ENCODE data around the gene SURF6.
"Not testable (repeated sequence)": the region's sequence is repeated elsewhere in the genome, so short reads cannot be mapped to it uniquely, and the experiment has no call there.

The SURF6 gene

DNA sequence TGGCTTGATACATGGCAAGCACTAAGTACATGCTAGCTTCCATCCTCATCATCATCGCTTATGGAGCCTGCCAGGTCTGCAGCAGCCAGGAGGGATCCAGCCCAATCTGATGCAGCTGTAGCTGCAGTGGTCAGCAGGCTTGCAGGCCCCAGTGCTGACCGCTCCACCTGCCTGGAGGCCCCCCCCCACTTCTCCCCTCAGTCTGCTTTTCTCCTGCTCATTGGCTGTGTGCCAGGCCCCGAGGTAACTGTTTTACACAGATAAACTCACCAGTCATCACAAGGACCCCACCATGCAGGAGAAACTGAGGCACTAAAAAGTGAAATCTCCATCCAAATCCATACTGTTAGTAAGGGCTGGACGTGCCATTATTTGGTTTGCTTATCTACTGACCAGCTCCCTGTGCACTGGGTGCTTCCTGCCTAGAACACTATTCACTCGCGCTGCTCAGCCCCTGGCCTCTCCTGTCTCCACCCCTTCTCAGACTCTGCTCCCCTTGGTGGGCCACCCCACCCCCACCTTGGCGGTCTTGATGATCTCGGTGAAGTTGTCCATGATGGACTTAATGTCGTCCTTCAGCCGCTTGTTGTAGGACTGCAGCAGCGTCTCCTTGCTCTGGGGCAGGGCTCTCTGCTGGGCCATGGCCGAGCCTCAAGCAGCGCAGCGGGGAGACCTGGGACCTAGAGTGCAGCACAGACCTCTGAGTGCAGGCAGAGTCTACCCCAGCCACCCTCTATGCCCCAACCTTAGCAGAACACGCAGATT, 10.2 kb upstream of the SURF6 start:
- H3K36me3 ChIP-seq (ENCODE audit: insufficient read depth, low read length), result peaks cover 37% of the 10 kb centered on the region
- no peaks in the 10 kb centered on the region for H3K27me3 ChIP-seq (ENCODE audit: insufficient read depth, low read length)
- H3K79me2 ChIP-seq (ENCODE audit: control insufficient read depth, insufficient read depth, low read length, unreplicated experiment), result peaks cover 49% of the 10 kb centered on the region
- peak overlapping the region; percentile 99 for H3K4me3 ChIP-seq (ENCODE audit: low read depth, low read length)
- no peak overlapping the region for H3K27ac ChIP-seq (ENCODE audit: low read depth, low read length)
- no peak overlapping the region for H2AFZ ChIP-seq (ENCODE audit: low read length, unreplicated experiment)
- peaks cover 28% of the 10 kb centered on the region for H3K4me1 ChIP-seq (ENCODE audit: control insufficient read depth, insufficient read depth, low read length, unreplicated experiment)

DNA sequence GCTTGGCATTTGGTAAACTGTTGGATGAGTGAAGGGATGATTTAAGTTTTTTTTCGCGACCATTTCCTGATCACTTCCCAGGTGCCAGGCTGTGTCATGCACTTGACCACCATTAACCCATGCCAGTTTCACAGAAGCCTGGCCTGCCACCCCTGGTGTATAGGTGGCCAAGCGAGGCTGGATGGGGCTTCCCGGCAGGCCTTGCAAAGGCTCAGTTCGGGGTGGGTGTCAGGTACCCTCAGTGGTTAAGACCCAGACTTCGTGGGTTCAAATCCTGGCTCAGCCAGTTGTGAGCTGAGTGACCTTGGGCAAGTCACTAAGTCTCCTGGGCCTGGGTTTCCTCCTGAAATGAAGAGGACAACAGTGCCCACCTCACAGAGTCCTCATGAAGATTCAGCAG, 9.6 kb upstream of the SURF6 start:
- H3K36me3 ChIP-seq (ENCODE audit: insufficient read depth, low read length), result peaks cover 32% of the 10 kb centered on the region

DNA sequence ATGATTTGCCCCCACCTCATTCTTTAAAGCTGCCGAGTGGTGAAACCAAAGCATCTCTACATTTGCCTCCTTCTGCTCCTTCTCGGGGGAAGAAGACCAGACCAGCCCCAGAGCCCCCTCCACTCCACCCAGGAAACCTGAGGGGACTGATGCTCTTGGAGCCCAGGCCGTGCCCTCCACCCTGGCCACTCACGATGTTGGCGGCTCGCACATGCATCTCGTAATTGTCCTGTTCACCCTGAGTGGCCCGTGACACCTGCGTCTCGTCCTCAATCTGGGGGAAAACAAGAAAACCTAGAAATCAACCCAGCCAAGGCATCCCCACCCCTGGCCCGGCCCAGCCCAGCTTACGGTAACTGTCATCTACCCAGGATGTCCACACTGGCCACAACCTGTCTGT, 9.0 kb upstream of the SURF6 start:
- Histone ChIP-seq H3K4me1 (ENCODE audit: control insufficient read depth, insufficient read depth, low read length, unreplicated experiment) (peaks cover 16% of the 10 kb centered on the region), H3K4me3 (ENCODE audit: low read depth, low read length) (no peak overlapping the region), H3K36me3 (ENCODE audit: insufficient read depth, low read length) (peaks cover 28% of the 10 kb centered on the region), H3K27ac (ENCODE audit: low read depth, low read length) (no peak overlapping the region), H3K27me3 (ENCODE audit: insufficient read depth, low read length) (no peaks in the 10 kb centered on the region), H2AFZ (ENCODE audit: low read length, unreplicated experiment) (no peak overlapping the region), H3K79me2 (ENCODE audit: control insufficient read depth, insufficient read depth, low read length, unreplicated experiment) (peaks cover 38% of the 10 kb centered on the region)

More for the DNA sequence above, 9.6 kb upstream of the SURF6 start:
- H3K27me3 ChIP-seq (ENCODE audit: insufficient read depth, low read length), result no peaks in the 10 kb centered on the region
- H2AFZ ChIP-seq (ENCODE audit: low read length, unreplicated experiment), result no peak overlapping the region
- no peak overlapping the region for H3K27ac ChIP-seq (ENCODE audit: low read depth, low read length)
- H3K4me1 ChIP-seq (ENCODE audit: control insufficient read depth, insufficient read depth, low read length, unreplicated experiment), result peaks cover 22% of the 10 kb centered on the region
- peaks cover 45% of the 10 kb centered on the region for H3K79me2 ChIP-seq (ENCODE audit: control insufficient read depth, insufficient read depth, low read length, unreplicated experiment)
- H3K4me3 ChIP-seq (ENCODE audit: low read depth, low read length), result no peak overlapping the region

DNA sequence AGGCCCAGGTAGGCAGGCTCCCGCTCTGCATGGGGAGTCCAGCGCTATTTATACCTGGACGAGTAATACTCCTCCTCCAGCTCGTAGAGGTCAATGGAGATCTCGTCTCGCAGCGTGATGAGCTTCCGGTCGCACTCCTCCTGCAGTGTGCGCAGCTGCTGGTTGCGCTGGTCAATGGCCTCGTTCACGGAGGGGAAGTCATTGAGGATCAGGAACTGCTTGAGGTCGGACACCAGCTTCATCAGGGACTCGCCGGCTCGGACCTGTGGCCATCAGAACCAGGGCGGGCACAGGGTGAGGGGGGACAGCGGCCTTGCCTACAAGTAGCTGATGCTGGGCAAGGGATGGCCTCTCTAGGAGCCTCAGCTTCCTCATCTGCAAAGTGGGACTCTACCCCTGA, 8.1 kb upstream of the SURF6 start:
- Histone ChIP-seq H3K79me2 (ENCODE audit: control insufficient read depth, insufficient read depth, low read length, unreplicated experiment) (peaks cover 29% of the 10 kb centered on the region), H3K4me1 (ENCODE audit: control insufficient read depth, insufficient read depth, low read length, unreplicated experiment) (peaks cover 8% of the 10 kb centered on the region), H3K36me3 (ENCODE audit: insufficient read depth, low read length) (peaks cover 19% of the 10 kb centered on the region; the same call in 1 of the 2 replicates), H3K27ac (ENCODE audit: low read depth, low read length) (no peak overlapping the region), H2AFZ (ENCODE audit: low read length, unreplicated experiment) (no peak overlapping the region), H3K27me3 (ENCODE audit: insufficient read depth, low read length) (no peaks in the 10 kb centered on the region), H3K4me3 (ENCODE audit: low read depth, low read length) (no peak overlapping the region)

DNA sequence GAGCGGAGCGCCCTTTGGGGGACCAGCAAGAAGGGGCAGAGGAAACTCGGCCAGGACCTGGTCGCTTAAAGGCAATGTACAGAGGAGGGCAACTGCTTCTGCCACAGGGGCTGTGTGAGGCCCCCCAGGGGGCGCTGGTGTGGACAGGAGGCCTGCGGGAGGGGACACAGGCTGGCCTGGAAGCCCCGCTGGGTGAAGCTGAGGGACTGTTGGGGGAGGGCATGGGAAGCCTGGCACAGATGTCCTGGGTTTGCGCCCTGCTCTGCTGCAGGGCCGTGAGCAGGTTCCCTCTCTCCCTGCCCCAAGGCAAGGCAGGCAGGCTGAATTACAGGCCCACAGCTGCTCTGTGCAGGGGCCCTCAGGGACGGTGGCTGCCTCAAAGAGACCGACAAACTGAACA, 6.6 kb upstream of the SURF6 start:
- Histone ChIP-seq H3K27me3 (ENCODE audit: insufficient read depth, low read length) (no peaks in the 10 kb centered on the region), H3K79me2 (ENCODE audit: control insufficient read depth, insufficient read depth, low read length, unreplicated experiment) (peaks cover 19% of the 10 kb centered on the region), H2AFZ (ENCODE audit: low read length, unreplicated experiment) (no peak overlapping the region), H3K4me3 (ENCODE audit: low read depth, low read length) (no peak overlapping the region), H3K27ac (ENCODE audit: low read depth, low read length) (no peak overlapping the region), H3K4me1 (ENCODE audit: control insufficient read depth, insufficient read depth, low read length, unreplicated experiment) (peaks cover 8% of the 10 kb centered on the region), H3K36me3 (ENCODE audit: insufficient read depth, low read length) (peaks cover 12% of the 10 kb centered on the region; the same call in 1 of the 2 replicates)

DNA sequence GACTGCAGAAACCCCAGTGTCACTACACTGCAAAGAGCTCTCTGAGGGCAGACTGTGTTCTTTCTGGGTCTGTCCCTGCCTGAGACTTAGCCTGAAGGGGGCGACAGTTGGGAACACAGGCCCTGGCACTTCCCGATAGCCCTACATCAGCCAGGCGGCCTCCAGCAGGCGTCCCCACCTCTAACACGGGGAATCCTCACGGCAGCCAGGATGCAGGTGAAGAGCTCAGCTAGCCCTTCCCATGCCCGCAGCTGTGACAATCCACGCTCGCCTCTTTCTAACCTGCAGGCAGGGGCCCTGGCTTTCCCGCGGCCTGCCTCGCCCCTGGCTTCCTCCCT, 6.0 kb upstream of the SURF6 start:
- Histone ChIP-seq H3K36me3 (ENCODE audit: insufficient read depth, low read length) (peaks cover 12% of the 10 kb centered on the region; the same call in 1 of the 2 replicates), H3K27me3 (ENCODE audit: insufficient read depth, low read length) (no peaks in the 10 kb centered on the region), H3K4me3 (ENCODE audit: low read depth, low read length) (no peak overlapping the region), H3K27ac (ENCODE audit: low read depth, low read length) (no peak overlapping the region), H2AFZ (ENCODE audit: low read length, unreplicated experiment) (no peak overlapping the region), H3K79me2 (ENCODE audit: control insufficient read depth, insufficient read depth, low read length, unreplicated experiment) (peaks cover 18% of the 10 kb centered on the region), H3K4me1 (ENCODE audit: control insufficient read depth, insufficient read depth, low read length, unreplicated experiment) (peaks cover 8% of the 10 kb centered on the region)

DNA sequence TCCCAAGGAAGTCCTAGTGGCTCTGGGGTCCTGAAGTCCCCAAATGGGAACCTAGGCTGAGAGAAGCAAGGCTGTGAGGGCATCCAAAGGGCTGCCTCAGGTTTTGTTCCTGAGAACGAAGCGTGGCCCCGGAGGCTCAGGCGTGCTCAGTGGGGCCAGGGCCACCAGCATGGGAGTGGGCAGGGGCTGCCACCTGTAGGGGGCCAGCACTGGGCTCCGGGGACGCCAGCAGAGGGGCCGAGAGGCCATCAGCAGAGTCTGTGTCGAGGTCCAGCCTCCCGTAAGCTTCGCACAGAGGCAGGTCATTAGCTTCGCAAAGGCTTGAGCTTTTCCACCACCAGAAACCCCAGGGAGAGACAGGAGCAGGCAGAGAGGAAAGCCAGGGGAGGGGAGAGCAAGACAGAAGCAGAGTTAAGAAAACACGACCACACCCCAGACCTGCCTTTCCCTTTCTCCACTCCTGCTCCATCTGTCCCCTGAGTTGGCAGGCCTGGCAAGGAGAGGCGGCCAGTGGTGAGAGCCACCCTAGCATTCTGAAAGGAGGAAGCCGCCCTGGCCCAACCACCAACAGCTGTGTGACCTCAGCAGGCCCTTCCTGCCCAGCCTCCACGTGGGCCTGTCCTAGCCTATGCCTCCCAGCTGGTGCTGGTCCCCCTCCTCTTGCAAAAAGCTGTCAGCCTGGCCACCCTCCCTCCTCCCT, 5.5 kb upstream of the SURF6 start:
- Histone ChIP-seq H3K36me3 (ENCODE audit: insufficient read depth, low read length) (peaks cover 12% of the 10 kb centered on the region; the same call in 1 of the 2 replicates), H2AFZ (ENCODE audit: low read length, unreplicated experiment) (no peak overlapping the region), H3K4me1 (ENCODE audit: control insufficient read depth, insufficient read depth, low read length, unreplicated experiment) (peaks cover 7% of the 10 kb centered on the region), H3K27me3 (ENCODE audit: insufficient read depth, low read length) (no peaks in the 10 kb centered on the region), H3K27ac (ENCODE audit: low read depth, low read length) (no peak overlapping the region), H3K4me3 (ENCODE audit: low read depth, low read length) (no peak overlapping the region), H3K79me2 (ENCODE audit: control insufficient read depth, insufficient read depth, low read length, unreplicated experiment) (peaks cover 13% of the 10 kb centered on the region)

DNA sequence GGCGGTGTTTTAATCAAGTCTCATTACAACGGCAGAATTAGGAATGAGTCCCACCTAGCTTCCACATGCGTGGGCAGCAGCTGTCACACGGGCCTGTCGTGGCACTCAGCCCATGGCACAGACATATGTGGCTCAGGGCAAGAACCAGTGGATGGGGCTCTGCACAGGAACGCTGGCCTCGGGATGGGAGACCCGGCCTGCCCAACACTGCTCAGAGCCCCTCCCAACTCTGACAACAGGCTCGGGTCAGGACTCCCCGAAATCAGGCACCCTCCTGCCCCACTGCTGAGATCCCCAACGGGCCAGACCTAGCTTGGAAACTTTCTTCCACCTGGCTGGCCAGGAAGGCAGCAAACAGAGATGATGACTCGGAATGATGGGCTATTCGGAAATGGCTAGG, 4.9 kb upstream of the SURF6 start:
- Histone ChIP-seq H3K27ac (ENCODE audit: low read depth, low read length) (no peak overlapping the region), H3K4me3 (ENCODE audit: low read depth, low read length) (no peak overlapping the region), H3K27me3 (ENCODE audit: insufficient read depth, low read length) (no peaks in the 10 kb centered on the region), H2AFZ (ENCODE audit: low read length, unreplicated experiment) (no peak overlapping the region), H3K36me3 (ENCODE audit: insufficient read depth, low read length) (peaks cover 12% of the 10 kb centered on the region; the same call in 1 of the 2 replicates), H3K4me1 (ENCODE audit: control insufficient read depth, insufficient read depth, low read length, unreplicated experiment) (peaks cover under 1% of the 10 kb centered on the region), H3K79me2 (ENCODE audit: control insufficient read depth, insufficient read depth, low read length, unreplicated experiment) (peaks cover 7% of the 10 kb centered on the region)

DNA sequence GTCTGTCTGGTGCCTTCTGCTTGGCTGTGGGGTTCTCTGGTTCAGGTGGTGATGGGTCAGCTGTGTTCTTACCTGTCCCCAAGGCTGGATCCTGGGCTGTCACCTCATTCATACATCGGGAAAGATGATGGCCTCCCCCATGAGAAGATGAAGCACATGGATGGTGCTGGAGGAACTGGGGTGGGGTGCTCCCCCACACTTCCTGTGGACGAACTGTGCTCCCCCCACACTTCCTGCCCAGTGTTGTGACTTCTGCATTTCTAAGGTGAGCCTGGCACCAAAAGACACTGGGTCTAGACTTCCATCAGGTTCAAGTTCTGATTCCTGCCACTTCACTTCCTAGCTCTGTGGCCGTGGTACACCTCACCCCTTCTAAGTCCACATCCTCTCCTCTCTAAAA, 4.3 kb upstream of the SURF6 start:
- H3K36me3 ChIP-seq (ENCODE audit: insufficient read depth, low read length), result peaks cover 6% of the 10 kb centered on the region; the same call in 1 of the 2 replicates
- no peak overlapping the region for H3K4me3 ChIP-seq (ENCODE audit: low read depth, low read length)
- H3K27me3 ChIP-seq (ENCODE audit: insufficient read depth, low read length), result no peaks in the 10 kb centered on the region
- peaks cover 7% of the 10 kb centered on the region for H3K79me2 ChIP-seq (ENCODE audit: control insufficient read depth, insufficient read depth, low read length, unreplicated experiment)
- no peak overlapping the region for H2AFZ ChIP-seq (ENCODE audit: low read length, unreplicated experiment)
- no peak overlapping the region for H3K27ac ChIP-seq (ENCODE audit: low read depth, low read length)
- H3K4me1 ChIP-seq (ENCODE audit: control insufficient read depth, insufficient read depth, low read length, unreplicated experiment), result no peaks in the 10 kb centered on the region

DNA sequence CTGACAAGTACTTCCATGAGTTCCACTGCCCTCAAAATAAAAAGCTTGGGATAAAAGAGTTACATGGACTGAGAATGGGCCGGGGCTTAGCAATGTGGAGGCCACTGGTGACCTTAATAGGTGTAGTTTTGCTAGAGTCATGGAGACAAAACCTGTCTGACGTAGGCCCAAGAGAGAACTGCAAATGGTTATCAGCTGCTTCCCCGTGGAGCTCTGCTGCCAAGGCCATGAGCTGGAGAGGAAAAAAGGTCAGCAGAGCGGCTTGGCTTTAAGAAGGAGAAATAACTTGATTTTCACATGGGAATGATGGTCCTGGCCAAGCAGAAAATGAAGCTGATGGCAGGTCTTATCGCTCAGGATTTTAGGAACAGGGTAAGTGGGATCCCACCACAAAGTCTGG, 3.7 kb upstream of the SURF6 start:
- H3K4me3 ChIP-seq (ENCODE audit: low read depth, low read length), result no peak overlapping the region
- no peak overlapping the region for H2AFZ ChIP-seq (ENCODE audit: low read length, unreplicated experiment)
- no peak overlapping the region for H3K27ac ChIP-seq (ENCODE audit: low read depth, low read length)
- H3K27me3 ChIP-seq (ENCODE audit: insufficient read depth, low read length), result no peaks in the 10 kb centered on the region
- peaks cover 13% of the 10 kb centered on the region for H3K79me2 ChIP-seq (ENCODE audit: control insufficient read depth, insufficient read depth, low read length, unreplicated experiment)
- H3K4me1 ChIP-seq (ENCODE audit: control insufficient read depth, insufficient read depth, low read length, unreplicated experiment), result peaks cover 4% of the 10 kb centered on the region
- peaks cover 4% of the 10 kb centered on the region; the same call in 1 of the 2 replicates for H3K36me3 ChIP-seq (ENCODE audit: insufficient read depth, low read length)

DNA sequence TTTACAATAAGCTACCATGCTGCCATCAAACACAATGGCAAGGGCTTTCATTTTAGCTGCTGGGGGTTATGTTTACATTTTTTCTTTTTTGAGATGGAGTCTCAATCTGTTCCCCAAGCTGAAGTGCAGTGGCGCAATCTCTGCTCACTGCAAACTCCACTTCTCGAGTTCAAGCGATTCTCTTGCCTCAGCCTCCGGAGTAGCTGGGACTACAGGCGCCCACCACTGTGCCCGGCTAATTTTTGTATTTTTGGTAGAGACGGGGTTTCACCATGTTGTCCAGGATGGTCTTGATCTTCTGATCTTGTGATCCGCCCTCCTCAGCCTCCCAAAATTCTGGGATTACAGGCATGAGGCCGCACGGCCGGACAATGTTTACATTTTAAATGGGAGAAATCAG, 1.1 kb downstream of the SURF6 start:
- not testable (repeated sequence) for H3K27ac ChIP-seq (ENCODE audit: low read depth, low read length); H3K4me1 ChIP-seq (ENCODE audit: control insufficient read depth, insufficient read depth, low read length, unreplicated experiment); H2AFZ ChIP-seq (ENCODE audit: low read length, unreplicated experiment); H3K27me3 ChIP-seq (ENCODE audit: insufficient read depth, low read length)
- Histone ChIP-seq H3K36me3 (ENCODE audit: insufficient read depth, low read length) (peaks cover 22% of the 10 kb centered on the region; the same call in 1 of the 2 replicates), H3K4me3 (ENCODE audit: low read depth, low read length) (peak overlapping the region; percentile 91), H3K79me2 (ENCODE audit: control insufficient read depth, insufficient read depth, low read length, unreplicated experiment) (peaks cover 25% of the 10 kb centered on the region)

Data from ACC112 (cell line).